HG02840 (cell line): ENCODE measurements around the gene DLX5.

Experiments
- ATAC-seq: cut with Tn5 transposase; IDR thresholded peaks from one replicate; pipeline ENCODE4 v1.9.1; 2021; ENCODE audit warnings: mild to moderate bottlenecking, moderate library complexity, moderate number of reproducible peaks; ENCODE audit not compliant: unreplicated experiment, low FRiP score

The DLX5 gene

GRCh38 chr7:97018791-97019531, 5.7 kb downstream of the DLX5 start:
- no peak for ATAC-seq

- ATAC-seq, result no peak
Observed at GRCh38 chr7:97018126-97018601, 6.5 kb downstream of the DLX5 start.

GRCh38 chr7:97017192-97018125, 7.2 kb downstream of the DLX5 start:
- no peak for ATAC-seq

- no peak for ATAC-seq
Observed at GRCh38 chr7:97016381-97017191, 8.0 kb downstream of the DLX5 start.

- no peak for ATAC-seq
Observed at GRCh38 chr7:97015756-97016380, 8.8 kb downstream of the DLX5 start.

GRCh38 chr7:97015279-97015678, 9.4 kb downstream of the DLX5 start:
- no peak for ATAC-seq

- no peak for ATAC-seq
Observed at GRCh38 chr7:97014145-97014750, 10.4 kb downstream of the DLX5 start.

- ATAC-seq, result no peak
Observed at GRCh38 chr7:97013845-97014134, 10.8 kb downstream of the DLX5 start.

- ATAC-seq, result no peak
Observed at GRCh38 chr7:97013134-97013844, 11.3 kb downstream of the DLX5 start.

- no peak for ATAC-seq
Observed at GRCh38 chr7:97012365-97013133, 12.1 kb downstream of the DLX5 start.

- ATAC-seq, result no peak
Observed at GRCh38 chr7:97011536-97012364, 12.9 kb downstream of the DLX5 start.

- no peak for ATAC-seq
Observed at GRCh38 chr7:97011104-97011503, 13.5 kb downstream of the DLX5 start.

GRCh38 chr7:97009753-97010732, 14.6 kb downstream of the DLX5 start:
- no peak for ATAC-seq

- no peak for ATAC-seq
Observed at GRCh38 chr7:97008275-97008917, 16.2 kb downstream of the DLX5 start.

GRCh38 chr7:97007583-97007861, 17.1 kb downstream of the DLX5 start:
- no peak for ATAC-seq

GRCh38 chr7:97006816-97007582, 17.6 kb downstream of the DLX5 start:
- ATAC-seq, result no peak
